Measurements from ENCODE around the gene RALGPS1. TPM values are rescaled to one million over a fixed set of nuclear protein-coding genes. Genes with fewer than 3 reads are reported as not detected.
A peak's percentile ranks its signal among the peaks of the same experiment; 100 is the strongest.

RALGPS1 gene
- total and polyA plus RNA-seq, 10 donors, result 2.5 to 27.3 (median 14.1) TPM

GRCh38 chr9:127059030-127059429 is 144.4 kb downstream of the RALGPS1 start:
- intact Hi-C loops (cut with DNase I; ENCODE audit: low total_unique reads), result no loop called here
- Histone ChIP-seq H3K36me3 (peaks cover 0 to under 1% (median 0%) of the 10 kb centered on the region in 6 donors), H3K4me1 (peaks cover 0 to 20% (median 5%) of the 10 kb centered on the region in 6 donors), H3K27ac (no peak overlapping the region), H3K4me3 (no peak overlapping the region), H3K9me3 (no peaks in the 10 kb centered on the region), H3K27me3 (replicated peaks in 1 of 7) (no peaks in the 10 kb centered on the region)
- 81 to 91% (median 86%) methylated on average over 2 of the region's 2 CpGs for WGBS, 5 donors
- no peak for DNase-seq
- TF ChIP-seq POLR2A (IDR thresholded peaks at IDR 0.05) (no peak), CTCF (IDR thresholded peaks at IDR 0.05 in 8 of 11, conservative IDR thresholded peaks at IDR 0.05 in 3 of 11) (no peak), POLR2AphosphoS5 (IDR thresholded peaks at IDR 0.05) (no peak)

- WGBS, 5 donors, result 61 to 81% (median 75%) methylated on average over 4 of the region's 4 CpGs
- no peak for DNase-seq
- peaks cover 0 to 17% (median 3%) of the 10 kb centered on the region in 6 donors for H3K4me1 ChIP-seq
- H3K4me3 ChIP-seq, result no peak overlapping the region
- H3K27ac ChIP-seq, result peak overlapping the region in 1 of 8 donors; percentile 3
- no peak for TF ChIP-seq POLR2A (IDR thresholded peaks at IDR 0.05)
- H3K9me3 ChIP-seq, result no peaks in the 10 kb centered on the region
- no peaks in the 10 kb centered on the region for H3K27me3 ChIP-seq (replicated peaks in 1 of 7)
- intact Hi-C loops (cut with DNase I; ENCODE audit: low total_unique reads), result no loop called here
- H3K36me3 ChIP-seq, result no peaks in the 10 kb centered on the region
Observed at GRCh38 chr9:127059765-127060361, 145.3 kb downstream of the RALGPS1 start.

GRCh38 chr9:127061411-127061810 is 146.8 kb downstream of the RALGPS1 start:
- WGBS, 5 donors, result 92 to 95% (median 94%) methylated on average over 3 of the region's 3 CpGs

GRCh38 chr9:127064335-127064734 is 149.8 kb downstream of the RALGPS1 start:
- intact Hi-C loops (cut with DNase I; ENCODE audit: low total_unique reads), result no loop called here
- TF ChIP-seq POLR2AphosphoS5 (IDR thresholded peaks at IDR 0.05) (no peak), POLR2A (IDR thresholded peaks at IDR 0.05) (no peak)
- no peaks in the 10 kb centered on the region for H3K9me3 ChIP-seq
- H3K27ac ChIP-seq, result no peak overlapping the region
- peaks cover 0 to 9% (median under 1%) of the 10 kb centered on the region in 6 donors for H3K4me1 ChIP-seq
- H3K27me3 ChIP-seq (replicated peaks in 1 of 7), result no peaks in the 10 kb centered on the region
- DNase-seq, result no peak
- peaks cover 0 to 11% (median 0%) of the 10 kb centered on the region in 6 donors for H3K36me3 ChIP-seq
- no peak overlapping the region for H3K4me3 ChIP-seq
- 81 to 92% (median 89%) methylated on average over 2 of the region's 2 CpGs for WGBS, 5 donors

More at GRCh38 chr9:127061411-127061810, 146.8 kb downstream of the RALGPS1 start:
- no peaks in the 10 kb centered on the region for H3K27me3 ChIP-seq (replicated peaks in 1 of 7)
- intact Hi-C loops (cut with DNase I; ENCODE audit: low total_unique reads), result no loop called here
- no peak overlapping the region for H3K27ac ChIP-seq
- no peaks in the 10 kb centered on the region for H3K9me3 ChIP-seq
- no peaks in the 10 kb centered on the region for H3K36me3 ChIP-seq
- no peak for TF ChIP-seq POLR2AphosphoS5 (IDR thresholded peaks at IDR 0.05)
- TF ChIP-seq CTCF (IDR thresholded peaks at IDR 0.05 in 8 of 11, conservative IDR thresholded peaks at IDR 0.05 in 3 of 11), result no peak
- no peak for TF ChIP-seq POLR2A (IDR thresholded peaks at IDR 0.05)
- peaks cover 0 to 17% (median 3%) of the 10 kb centered on the region in 6 donors for H3K4me1 ChIP-seq
- no peak for DNase-seq
- H3K4me3 ChIP-seq, result no peak overlapping the region

GRCh38 chr9:127065592-127065991 is 151.0 kb downstream of the RALGPS1 start:
- Histone ChIP-seq H3K4me3 (no peak overlapping the region), H3K9me3 (no peaks in the 10 kb centered on the region), H3K4me1 (no peaks in the 10 kb centered on the region), H3K36me3 (peaks cover 0 to 21% (median 0%) of the 10 kb centered on the region in 6 donors), H3K27ac (peak overlapping the region in 3 of 8 donors; percentile 33 to 42 (median 40)), H3K27me3 (replicated peaks in 1 of 7) (no peaks in the 10 kb centered on the region)
- TF ChIP-seq POLR2A (IDR thresholded peaks at IDR 0.05) (no peak), POLR2AphosphoS5 (IDR thresholded peaks at IDR 0.05) (no peak), CTCF (IDR thresholded peaks at IDR 0.05 in 8 of 11, conservative IDR thresholded peaks at IDR 0.05 in 3 of 11) (no peak)
- whole genome bisulfite sequencing, 5 donors, result 56 to 74% (median 69%) methylated on average over 1 of the region's 1 CpG
- intact Hi-C loops (cut with DNase I; ENCODE audit: low total_unique reads), result no loop called here
- no peak for DNase-seq
